ENCODE results near the gene ELK4. TPM values are rescaled to one million over a fixed set of nuclear protein-coding genes. Genes with fewer than 3 reads are reported as not detected.

ELK4 gene
- total and polyA plus RNA-seq, 2 experiments from 2014 or later = 5.1 to 19.7 TPM

DNA sequence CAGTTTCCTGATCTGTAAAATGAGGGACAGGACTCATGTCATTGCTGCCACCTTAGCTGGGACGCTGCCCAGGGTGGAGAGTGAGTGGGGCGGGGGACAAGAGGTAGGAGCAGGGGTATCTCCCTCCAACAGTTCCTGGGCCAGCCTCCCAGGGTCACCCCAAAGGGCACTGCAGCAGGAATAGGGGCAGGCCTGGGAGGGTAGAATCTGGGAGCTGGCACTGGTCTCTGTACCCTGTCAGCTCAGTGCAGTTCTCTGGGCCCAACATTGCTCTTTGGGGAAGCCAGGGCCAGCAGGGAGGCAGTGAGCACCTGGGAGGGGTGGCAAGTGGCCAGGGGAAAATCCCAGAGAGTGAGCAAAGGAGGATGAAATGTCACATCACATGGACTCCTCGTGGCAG, 55.8 kb downstream of the ELK4 start:
- H3K79me2 ChIP-seq (replicated peaks; ENCODE audit: insufficient read depth) = no peaks in the 10 kb centered on the region
- Mint-ChIP-seq H3K4me1 (peaks cover 25% of the 10 kb centered on the region), H3K9me3 (no peaks in the 10 kb centered on the region), H3K27ac (no peak overlapping the region), H3K4me3 (no peak overlapping the region), H3K27me3 (ENCODE audit: insufficient read depth, low read depth, poor library complexity) (peaks cover 18% of the 10 kb centered on the region), H3K36me3 (ENCODE audit: low read depth) (no peaks in the 10 kb centered on the region)
- H2AFZ ChIP-seq = no peak overlapping the region
- H3K4me2 ChIP-seq = no peak overlapping the region
- no peaks in the 10 kb centered on the region for H4K20me1 ChIP-seq (replicated peaks; ENCODE audit: insufficient read depth)
- no peaks in the 10 kb centered on the region for H3K36me3 ChIP-seq (ENCODE audit: insufficient read depth)
- TF ChIP-seq CREB1 (CRISPR knock-in tag; IDR thresholded peaks at IDR 0.05; ENCODE audit: low read depth) (no peak), ZNF331 (CRISPR knock-in tag; IDR thresholded peaks at IDR 0.05; ENCODE audit: low read depth) (no peak), EZH2 (IDR thresholded peaks at IDR 0.05; ENCODE audit: low read depth, unreplicated experiment) (no peak)
- TF ChIP-seq, protein P1, sequence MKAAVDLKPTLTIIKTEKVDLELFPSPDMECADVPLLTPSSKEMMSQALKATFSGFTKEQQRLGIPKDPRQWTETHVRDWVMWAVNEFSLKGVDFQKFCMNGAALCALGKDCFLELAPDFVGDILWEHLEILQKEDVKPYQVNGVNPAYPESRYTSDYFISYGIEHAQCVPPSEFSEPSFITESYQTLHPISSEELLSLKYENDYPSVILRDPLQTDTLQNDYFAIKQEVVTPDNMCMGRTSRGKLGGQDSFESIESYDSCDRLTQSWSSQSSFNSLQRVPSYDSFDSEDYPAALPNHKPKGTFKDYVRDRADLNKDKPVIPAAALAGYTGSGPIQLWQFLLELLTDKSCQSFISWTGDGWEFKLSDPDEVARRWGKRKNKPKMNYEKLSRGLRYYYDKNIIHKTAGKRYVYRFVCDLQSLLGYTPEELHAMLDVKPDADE (IDR thresholded peaks at IDR 0.05) = no peak
- no peaks in the 10 kb centered on the region for H3K9me2 ChIP-seq (ENCODE audit: insufficient read depth)
- DNase-seq (ENCODE audit: low spot score) (no peak), ATAC-seq (no peak)
- no peaks in the 10 kb centered on the region for H3F3A ChIP-seq (replicated peaks; ENCODE audit: low read depth)
- peaks cover 16% of the 10 kb centered on the region for H3K27me3 ChIP-seq (ENCODE audit: insufficient read depth)
- peaks cover 5% of the 10 kb centered on the region; the same call in 1 of the 2 replicates for H3K4me1 ChIP-seq (ENCODE audit: insufficient read depth)
- H3K27ac ChIP-seq (ENCODE audit: low read depth) = no peak overlapping the region
- H3K4me3 ChIP-seq = no peak overlapping the region

DNA sequence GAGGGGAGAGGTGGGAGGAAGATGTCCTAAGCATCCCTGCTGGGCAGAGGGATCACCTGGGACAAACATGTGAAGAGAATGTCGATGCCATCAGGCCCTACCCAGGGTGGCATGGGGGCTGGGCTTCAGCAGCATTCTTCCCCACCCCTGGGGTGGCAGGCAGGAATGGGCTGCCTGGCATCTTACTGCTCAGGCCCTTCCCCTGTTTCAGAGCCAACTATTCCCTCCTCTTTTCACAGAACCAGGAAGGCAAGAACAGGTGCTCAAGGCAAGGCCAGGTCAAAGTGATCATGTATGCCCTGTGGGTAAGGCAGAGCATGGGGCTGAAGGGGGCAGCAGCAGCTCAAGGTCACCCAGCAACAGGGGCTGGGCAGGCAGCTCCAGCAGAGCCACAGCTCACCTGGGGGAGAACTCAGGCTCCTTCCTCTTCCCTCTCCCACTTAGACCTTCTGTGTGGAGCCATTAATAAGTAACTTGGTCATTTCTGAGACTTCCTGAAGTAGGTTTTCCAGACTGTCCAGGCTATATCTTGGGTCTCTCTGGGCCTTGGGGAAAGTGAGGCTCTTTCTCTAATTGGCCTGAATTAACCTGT, 56.4 kb downstream of the ELK4 start:
- Histone ChIP-seq H3F3A (replicated peaks; ENCODE audit: low read depth) (no peaks in the 10 kb centered on the region), H3K79me2 (replicated peaks; ENCODE audit: insufficient read depth) (no peaks in the 10 kb centered on the region), H3K4me2 (no peak overlapping the region), H3K9me2 (ENCODE audit: insufficient read depth) (no peaks in the 10 kb centered on the region), H3K27me3 (ENCODE audit: insufficient read depth) (peaks cover 23% of the 10 kb centered on the region), H3K4me3 (no peak overlapping the region), H2AFZ (no peak overlapping the region), H3K36me3 (ENCODE audit: insufficient read depth) (no peaks in the 10 kb centered on the region), H3K27ac (ENCODE audit: low read depth) (no peak overlapping the region), H3K4me1 (ENCODE audit: insufficient read depth) (peaks cover 5% of the 10 kb centered on the region; the same call in 1 of the 2 replicates), H4K20me1 (replicated peaks; ENCODE audit: insufficient read depth) (no peaks in the 10 kb centered on the region)
- no peak overlapping the region for H3K4me3 Mint-ChIP-seq
- peaks cover 25% of the 10 kb centered on the region for H3K4me1 Mint-ChIP-seq
- peaks cover 21% of the 10 kb centered on the region for H3K27me3 Mint-ChIP-seq (ENCODE audit: insufficient read depth, low read depth, poor library complexity)
- H3K9me3 Mint-ChIP-seq = no peaks in the 10 kb centered on the region
- peak; percentile 9; the same call in 1 of the 3 replicates for ATAC-seq
- peak in 1 of 2 experiments; percentile 37; a peak in 2 of 4 replicates for TF ChIP-seq CTCF (conservative IDR thresholded peaks at IDR 0.05; ENCODE audit: low read depth in 2 of 2)
- no peak for TF ChIP-seq REST (IDR thresholded peaks at IDR 0.05; ENCODE audit: unreplicated experiment)
- H3K36me3 Mint-ChIP-seq (ENCODE audit: low read depth) = no peaks in the 10 kb centered on the region
- no peak for DNase-seq (ENCODE audit: low spot score)
- H3K27ac Mint-ChIP-seq = no peak overlapping the region

Measured in GM23338 (cell line).